B cell (primary cell): ENCODE data around the gene TEF. TPM values are rescaled to one million over a fixed set of nuclear protein-coding genes. Genes with fewer than 3 reads are reported as not detected.

Source experiments
- ATAC-seq: fragments of 200-7000 bp; cut with Tn5 transposase; one replicate; pipeline ENCODE4 v1.10.0; 2021; ENCODE audit warnings: low read depth, mild to moderate bottlenecking, moderate number of reproducible peaks, moderate library complexity
- CTCF ChIA-PET: fragments of 350-600 bp; sonication (Branson Sonifier 250); formaldehyde crosslinking; loops from one replicate; lab custom pipeline; 2021; ENCODE audit warnings: antibody characterized with exemption, inconsistent platforms; lab: Charles Lee
- POLR2A ChIA-PET: fragments of 350-600 bp; sonication (Branson Sonifier 250); formaldehyde crosslinking; loops from one replicate; lab custom pipeline; 2021; ENCODE audit warnings: antibody characterized with exemption; lab: Charles Lee
- DNase-seq: peaks from one replicate; pipeline ENCODE4 v3.0.0; 2013
- H2AFZ ChIP-seq: 2 replicates; pipeline ENCODE4 v1.6.1; 2012; ENCODE audit warnings: mild to moderate bottlenecking, low read depth, low read length; ENCODE audit not compliant: insufficient read depth, poor library complexity, severe bottlenecking
- H3K27ac ChIP-seq, 2 donors: 1 replicate in 1 of 2; 2 replicates in 1 of 2; pipeline ENCODE4 v1.5.1; 2012 to 2013; ENCODE audit warnings: low read length in 2 of 2, mild to moderate bottlenecking in 2 of 2, moderate library complexity in 1 of 2
- H3K27me3 ChIP-seq, 4 experiments: fragments of 200-600 bp in 1 of 4; sonication (generic) in 1 of 4; replicated peaks in 1 of 4; 1 replicate in 2 of 4; 2 replicates in 2 of 4; pipeline versions ENCODE4 v1.6.1 to v1.7.0; 2013 to 2016; ENCODE audit warnings: low read length in 3 of 4, mild to moderate bottlenecking in 2 of 4, mixed read lengths in 1 of 4, moderate library complexity in 1 of 4; ENCODE audit not compliant: insufficient read depth in 4 of 4, control insufficient read depth in 3 of 4; ENCODE audit errors: control extremely low read depth in 1 of 4
- H3K36me3 ChIP-seq, 2 experiments: replicated peaks in 1 of 2; 1 replicate in 1 of 2; 2 replicates in 1 of 2; pipeline versions ENCODE4 v1.6.1 to v1.7.1; 2013; ENCODE audit warnings: low read length in 1 of 2; ENCODE audit not compliant: insufficient read depth in 2 of 2, control insufficient read depth in 1 of 2; ENCODE audit errors: control extremely low read depth in 1 of 2, extremely low read depth in 1 of 2
- H3K4me1 ChIP-seq, 2 donors: fragments of 200-600 bp in 1 of 2; sonication (generic) in 1 of 2; 1 replicate in 1 of 2; 2 replicates in 1 of 2; pipeline versions ENCODE4 v1.5.1 to v1.6.1; 2013 to 2017; ENCODE audit warnings: low read length in 2 of 2; ENCODE audit not compliant: control insufficient read depth in 2 of 2, insufficient read depth in 2 of 2
- H3K4me2 ChIP-seq: replicated peaks from 2 replicates; pipeline ENCODE3; 2012; ENCODE audit warnings: mild to moderate bottlenecking, low read depth, low read length; ENCODE audit not compliant: poor library complexity, severe bottlenecking
- H3K4me3 ChIP-seq, 5 experiments: fragments of 200-600 bp in 1 of 5; sonication (generic) in 1 of 5; 1 replicate in 3 of 5; 2 replicates in 2 of 5; pipeline versions ENCODE4 v1.5.1 to v1.7.0; 2011 to 2016; ENCODE audit warnings: low read length in 4 of 5, mild to moderate bottlenecking in 4 of 5, low read depth in 2 of 5, control low read depth in 1 of 5, moderate library complexity in 1 of 5; ENCODE audit not compliant: insufficient read depth in 1 of 5; ENCODE audit errors: control extremely low read depth in 1 of 5, extremely low read depth in 1 of 5
- H3K79me2 ChIP-seq: fragments of 200-600 bp; sonication (generic); one replicate; pipeline ENCODE4 v1.6.0; 2016; ENCODE audit warnings: low read length; ENCODE audit not compliant: control insufficient read depth, insufficient read depth
- H3K9ac ChIP-seq: fragments of 200-600 bp; sonication (generic); 2 replicates; pipeline ENCODE4 v1.6.1; 2017; ENCODE audit warnings: mild to moderate bottlenecking, low read length, moderate library complexity
- H3K9me3 ChIP-seq, 3 donors: one replicate each; pipeline versions ENCODE4 v1.6.1 to v1.7.1; 2013; ENCODE audit warnings: low read length in 2 of 3; ENCODE audit not compliant: control insufficient read depth in 2 of 3, insufficient read depth in 1 of 3; ENCODE audit errors: control extremely low read depth in 1 of 3
- H4K20me1 ChIP-seq: 2 replicates; pipeline ENCODE4 v1.6.0; 2012; ENCODE audit warnings: mild to moderate bottlenecking, low read length; ENCODE audit not compliant: insufficient read depth, control insufficient read depth, poor library complexity, severe bottlenecking
- H3K27ac Mint-ChIP-seq: one replicate; pipeline ENCODE4 v1.8.0; 2021; ENCODE audit warnings: mixed read lengths
- H3K27me3 Mint-ChIP-seq: one replicate; pipeline ENCODE4 v1.8.0; 2021; ENCODE audit warnings: mixed read lengths
- H3K4me1 Mint-ChIP-seq: one replicate; pipeline ENCODE4 v1.8.0; 2021; ENCODE audit warnings: mixed read lengths
- H3K4me3 Mint-ChIP-seq: one replicate; pipeline ENCODE4 v1.8.0; 2021; ENCODE audit warnings: mixed read lengths
- H3K9me3 Mint-ChIP-seq: one replicate; pipeline ENCODE4 v1.8.0; 2022; ENCODE audit warnings: mixed read lengths; ENCODE audit not compliant: insufficient read depth
- CTCF ChIP-seq: fragments of 200-600 bp; IDR thresholded peaks from one replicate; pipeline ENCODE4 v1.8.0; 2022; ENCODE audit warnings: antibody characterized with exemption, mild to moderate bottlenecking
- EZH2 ChIP-seq: IDR thresholded peaks from 2 replicates; pipeline ENCODE4 v1.6.1; 2012; ENCODE audit warnings: borderline replicate concordance, low read depth, mild to moderate bottlenecking, moderate library complexity, low read length; ENCODE audit not compliant: insufficient read depth, poor library complexity, severe bottlenecking
- WGBS: methylation state at CpG from one replicate; pipeline ENCODE4 v1.1.5; 2013; ENCODE audit warnings: missing lambda C conversion rate; ENCODE audit not compliant: insufficient coverage; 5-methylcytosine and 5-hydroxymethylcytosine counted together
- intact Hi-C: fragments of 100-400 bp; cut with micrococcal nuclease; formaldehyde crosslinking; loops from one replicate; pipeline ENCODE4 v1.10.0; 2022
- polyA plus RNA-seq: library from polyadenylated mRNA; depleted of rRNA; stranded (reverse); fragments of >200 nt; gene quantifications from 2 replicates; pipeline ENCODE4 v1.2.3, GENCODE V29; 2012
- total RNA-seq, 2 donors: library from RNA; stranded (reverse); fragments of 120-200 nt in 1 of 2; gene quantifications; 1 replicate in 1 of 2; 2 replicates in 1 of 2; pipeline versions ENCODE4 v1.2.3 to v1.2.4, GENCODE V29; 2013 to 2022

Gene TEF
- total and polyA plus RNA-seq, 2 donors (not counting 1 experiment from before 2014, with no cell fraction given) = 5.0 to 5.5 TPM

- no peaks in the 10 kb centered on the region for H3K27me3 ChIP-seq
- no peak overlapping the region for H3K9ac ChIP-seq
- H2AFZ ChIP-seq = no peak overlapping the region
- WGBS = 96% methylated on average over 15 of the region's 15 CpGs
- H3K79me2 ChIP-seq = no peaks in the 10 kb centered on the region
- H3K27ac Mint-ChIP-seq = no peak overlapping the region
- no peak for TF ChIP-seq CTCF
- no peak for TF ChIP-seq EZH2
- H4K20me1 ChIP-seq = no peaks in the 10 kb centered on the region
- no peaks in the 10 kb centered on the region for H3K9me3 ChIP-seq
- H3K27me3 Mint-ChIP-seq = no peaks in the 10 kb centered on the region
- H3K36me3 ChIP-seq = peaks cover 4 to 63% of the 10 kb centered on the region in 2 experiments
- DNase-seq = no peak
- no peak overlapping the region for H3K4me3 Mint-ChIP-seq
- no peak overlapping the region for H3K27ac ChIP-seq
- H3K4me1 ChIP-seq = no peaks in the 10 kb centered on the region
- no peak overlapping the region for H3K4me3 ChIP-seq
- H3K9me3 Mint-ChIP-seq = no peaks in the 10 kb centered on the region
- intact Hi-C loops = no loop called here
- ChIA-PET CTCF (no interaction called here), POLR2A (no interaction called here)
- no peaks in the 10 kb centered on the region for H3K4me1 Mint-ChIP-seq
- H3K4me2 ChIP-seq = no peak overlapping the region
- ATAC-seq = no peak
These were observed 49.4 kb upstream of the TEF start for GRCh38 chr22:41332217-41332939.

GRCh38 chr22:41333806-41334205 is 47.9 kb upstream of the TEF start:
- CTCF ChIA-PET = no interaction called here
- WGBS = 100% methylated on average over 3 of the region's 3 CpGs

More at GRCh38 chr22:41333806-41334205, 47.9 kb upstream of the TEF start:
- H3K4me1 ChIP-seq = no peaks in the 10 kb centered on the region
- Mint-ChIP-seq H3K4me3 (no peak overlapping the region), H3K4me1 (no peaks in the 10 kb centered on the region), H3K9me3 (no peaks in the 10 kb centered on the region), H3K27ac (no peak overlapping the region), H3K27me3 (no peaks in the 10 kb centered on the region)
- H4K20me1 ChIP-seq = no peaks in the 10 kb centered on the region
- H3K9ac ChIP-seq = no peak overlapping the region
- ATAC-seq (no peak), DNase-seq (no peak)
- peaks cover 0 to 54% of the 10 kb centered on the region in 2 experiments for H3K36me3 ChIP-seq
- H3K27me3 ChIP-seq = no peaks in the 10 kb centered on the region
- no peak overlapping the region for H3K4me2 ChIP-seq
- H3K4me3 ChIP-seq = no peak overlapping the region
- TF ChIP-seq CTCF = no peak
- no peak overlapping the region for H2AFZ ChIP-seq
- no peaks in the 10 kb centered on the region for H3K9me3 ChIP-seq
- intact Hi-C loops = no loop called here
- no peaks in the 10 kb centered on the region for H3K79me2 ChIP-seq
- POLR2A ChIA-PET = no interaction called here
- no peak overlapping the region for H3K27ac ChIP-seq
